GM12874 (cell line): ENCODE data around the gene HLCS.

ENCODE experiments used
- CTCF ChIP-seq: IDR thresholded peaks from 2 replicates; pipeline ENCODE4 v1.5.1; 2011; ENCODE audit warnings: low read depth, mild to moderate bottlenecking, control low read depth, low read length, moderate library complexity; ENCODE audit not compliant: insufficient read depth

Gene HLCS

GRCh38 chr21:36976228-36976861 lies 9.9 kb upstream of the HLCS start:
- no peak for TF ChIP-seq CTCF

GRCh38 chr21:36974851-36975192 lies 8.4 kb upstream of the HLCS start:
- no peak for TF ChIP-seq CTCF

GRCh38 chr21:36973986-36974850 lies 7.7 kb upstream of the HLCS start:
- TF ChIP-seq CTCF: no peak

GRCh38 chr21:36968976-36969375 lies 2.5 kb upstream of the HLCS start:
- TF ChIP-seq CTCF: no peak

GRCh38 chr21:36968414-36968813 lies 1.9 kb upstream of the HLCS start:
- no peak for TF ChIP-seq CTCF

GRCh38 chr21:36966821-36967768 lies 626 bp upstream of the HLCS start:
- TF ChIP-seq CTCF: no peak

GRCh38 chr21:36965720-36966065 lies 776 bp downstream of the HLCS start:
- no peak for TF ChIP-seq CTCF
